GM12878 (cell line): Measurements from ENCODE around the gene DIAPH3. TPM values are rescaled to one million over a fixed set of nuclear protein-coding genes. Genes with fewer than 3 reads are reported as not detected.

ENCODE experiments used
- ATAC-seq: fragments of 200-7000 bp; cut with Tn5 transposase; 3 replicates; pipeline ENCODE4 v1.9.1; 2020; ENCODE audit warnings: mild to moderate bottlenecking, moderate library complexity
- BruUV-seq: library from RNA; stranded (reverse); fragments of 400-500 nt; replicated peaks from 2 replicates; lab custom pipeline; 2021; lab: Mats Ljungman, UMichigan
- CTCF ChIA-PET: fragments of 300-600 bp; sonication (Branson Sonifier 250); formaldehyde crosslinking; extraction: SDS; loops from one replicate; lab custom pipeline; 2021; ENCODE audit warnings: inconsistent platforms; lab: Yijun Ruan, JAX
- POLR2A ChIA-PET: fragments of 350-600 bp; formaldehyde crosslinking; extraction: SDS; loops from one replicate; lab custom pipeline; 2021; ENCODE audit warnings: inconsistent platforms; lab: Charles Lee
- RAD21 ChIA-PET: fragments of 300-600 bp; sonication (Branson Sonifier 250); formaldehyde crosslinking; loops from one replicate; lab custom pipeline; 2023; ENCODE audit warnings: antibody characterized with exemption; ENCODE audit not compliant: unreplicated experiment; lab: Charles Lee
- SMC1A ChIA-PET: fragments of 300-600 bp; sonication (Branson Sonifier 250); formaldehyde crosslinking; loops from one replicate; lab custom pipeline; 2023; ENCODE audit not compliant: unreplicated experiment, uncharacterized antibody; lab: Charles Lee
- DNase-seq: peaks from one replicate; pipeline ENCODE4 v3.0.0-alpha.2; 2011; ENCODE audit warnings: low read depth, low spot score
- FAIRE-seq: peaks from 3 replicates; lab custom pipeline; 2011; peaks lifted over from hg19 to GRCh38; lab: Jason Lieb, UNC
- H2AFZ ChIP-seq: 2 replicates; pipeline ENCODE4 v1.6.0; 2011; ENCODE audit warnings: low read depth, low read length, control low read depth; ENCODE audit not compliant: control insufficient read depth
- H3K27ac ChIP-seq: 2 replicates; pipeline ENCODE4 v1.5.1; 2011; ENCODE audit warnings: control low read depth; ENCODE audit not compliant: control insufficient read depth, insufficient read depth
- H3K27me3 ChIP-seq, 2 experiments: replicated peaks in 1 of 2; 2 replicates each; pipeline versions ENCODE4 v1.6.0 to v1.6.1; 2011; ENCODE audit warnings: low read length in 1 of 2; ENCODE audit not compliant: control insufficient read depth in 2 of 2, insufficient read depth in 2 of 2
- H3K36me3 ChIP-seq, 2 experiments: 2 replicates each; pipeline ENCODE4 v1.5.1; 2011; ENCODE audit warnings: low read length in 1 of 2; ENCODE audit not compliant: control insufficient read depth in 2 of 2, insufficient read depth in 2 of 2
- H3K4me1 ChIP-seq: 2 replicates; pipeline ENCODE4 v1.6.1; 2011; ENCODE audit warnings: mild to moderate bottlenecking, low read length, moderate library complexity, mixed read lengths; ENCODE audit not compliant: control insufficient read depth, insufficient read depth
- H3K4me2 ChIP-seq: 2 replicates; pipeline ENCODE4 v1.6.0; 2011; ENCODE audit warnings: control low read depth; ENCODE audit not compliant: control insufficient read depth, insufficient read depth
- H3K4me3 ChIP-seq: fragments of 200-600 bp; sonication (generic); 2 replicates; pipeline ENCODE4 v1.5.1; 2016
- H3K79me2 ChIP-seq: 2 replicates; pipeline ENCODE4 v1.6.0; 2011; ENCODE audit warnings: low read length; ENCODE audit not compliant: control insufficient read depth, insufficient read depth
- H3K9ac ChIP-seq: 2 replicates; pipeline ENCODE4 v1.8.0; 2011; ENCODE audit warnings: low read length, control low read depth, mixed read lengths; ENCODE audit not compliant: control insufficient read depth, insufficient read depth
- H3K9me3 ChIP-seq: replicated peaks from 3 replicates; pipeline ENCODE4 v1.5.1; 2011; ENCODE audit warnings: mild to moderate bottlenecking, low read length; ENCODE audit not compliant: control insufficient read depth, insufficient read depth
- H4K20me1 ChIP-seq: 2 replicates; pipeline ENCODE4 v1.6.0; 2011; ENCODE audit not compliant: control insufficient read depth, insufficient read depth
- ASH2L ChIP-seq: fragments of 300-600, 200-600 bp; sonication (generic); IDR thresholded peaks from 2 replicates; pipeline ENCODE4 v1.6.1; 2017; ENCODE audit warnings: low read depth, mild to moderate bottlenecking, borderline replicate concordance
- ATF7 ChIP-seq: fragments of 450-650 bp; IDR thresholded peaks from 2 replicates; pipeline ENCODE4 v1.6.1; 2016; ENCODE audit warnings: low read depth, mild to moderate bottlenecking
- CBFB ChIP-seq: IDR thresholded peaks from 2 replicates; pipeline ENCODE4 v1.6.1; 2016; ENCODE audit warnings: antibody characterized with exemption, low read depth
- DPF2 ChIP-seq: fragments of 450-650 bp; IDR thresholded peaks from 2 replicates; pipeline ENCODE4 v1.6.1; 2017; ENCODE audit warnings: mild to moderate bottlenecking
- ESRRA ChIP-seq: IDR thresholded peaks from 2 replicates; pipeline ENCODE4 v1.6.1; 2012; ENCODE audit warnings: mild to moderate bottlenecking, low read length, improper control_type of control experiment
- EZH2 ChIP-seq: IDR thresholded peaks from 2 replicates; pipeline ENCODE4 v1.6.1; 2012; ENCODE audit warnings: low read depth, mild to moderate bottlenecking, control low read depth, inconsistent platforms, low read length, borderline replicate concordance; ENCODE audit not compliant: control insufficient read depth
- GATAD2B ChIP-seq: fragments of 450-650 bp; conservative IDR thresholded peaks from 2 replicates; pipeline ENCODE4 v1.6.1; 2017; ENCODE audit warnings: low read depth, mild to moderate bottlenecking, moderate library complexity
- IKZF2 ChIP-seq, 2 experiments: fragments of 450-650 bp; IDR thresholded peaks; 2 replicates each; pipeline ENCODE4 v1.6.1; 2017; ENCODE audit warnings: mild to moderate bottlenecking in 2 of 2, moderate library complexity in 2 of 2
- IRF4 ChIP-seq: IDR thresholded peaks from 2 replicates; pipeline ENCODE4 v1.6.1; 2011; ENCODE audit warnings: low read depth, low read length
- KAT2A ChIP-seq: conservative IDR thresholded peaks from 2 replicates; pipeline ENCODE4 v1.6.1; 2011; ENCODE audit warnings: low read depth, low read length; ENCODE audit not compliant: control insufficient read depth
- MEF2B ChIP-seq: fragments of 450-650 bp; IDR thresholded peaks from 2 replicates; pipeline ENCODE4 v1.6.1; 2018; ENCODE audit warnings: mild to moderate bottlenecking, moderate library complexity; ENCODE audit not compliant: partially characterized antibody, poor library complexity, severe bottlenecking
- MTA2 ChIP-seq: fragments of 450-650 bp; IDR thresholded peaks from 2 replicates; pipeline ENCODE4 v1.6.1; 2016; ENCODE audit warnings: low read depth, mild to moderate bottlenecking, moderate library complexity
- NR2F1 ChIP-seq: fragments of 450-650 bp; conservative IDR thresholded peaks from 2 replicates; pipeline ENCODE4 v1.6.1; 2017; ENCODE audit warnings: mild to moderate bottlenecking
- SP1 ChIP-seq: IDR thresholded peaks from one replicate; pipeline ENCODE4 v1.6.1; 2011; ENCODE audit warnings: low read depth, low read length
- SUZ12 ChIP-seq: fragments of 200-600 bp; sonication (generic); IDR thresholded peaks from one replicate; pipeline ENCODE4 v1.6.1; 2018; ENCODE audit warnings: antibody characterized with exemption, mild to moderate bottlenecking; ENCODE audit not compliant: unreplicated experiment
- WGBS: methylation state at CpG from one replicate; pipeline ENCODE4 v1.1.6; 2016; ENCODE audit warnings: low lambda C conversion rate; ENCODE audit not compliant: insufficient replicate concordance, insufficient coverage; ENCODE audit errors: missing lambda C conversion rate; 5-methylcytosine and 5-hydroxymethylcytosine counted together
- in situ Hi-C: fragments of 300-500 bp; cut with MboI; formaldehyde crosslinking; loops from 9 replicates; pipeline ENCODE4 v1.14.3; 2018; ENCODE audit warnings: mixed read lengths
- intact Hi-C: fragments of 100-400 bp; cut with micrococcal nuclease; formaldehyde crosslinking; loops from one replicate; pipeline ENCODE4 v1.14.2; 2022; ENCODE audit not compliant: unreplicated experiment
- polyA plus RNA-seq, 11 experiments: library from polyadenylated mRNA; depleted of rRNA in 4 of 11; unstranded in 6 of 11; stranded (reverse) in 5 of 11; fragments of >200 nt; fragmentation: Nextera tagmentation in 4 of 11; fragmentation: Illumina TruSeq in 1 of 11; extraction: Ambion mirVana in 4 of 11; extraction: Trizol in 1 of 11; gene quantifications; 1 replicate in 1 of 11; 2 replicates in 10 of 11; pipeline versions ENCODE4 v1.2.1 to v1.2.3, GENCODE V29; 2011 to 2016; ENCODE audit warnings: inconsistent platforms in 2 of 11, missing spikeins in 2 of 11, low read depth in 1 of 11
- total RNA-seq, 4 experiments: library from RNA; depleted of rRNA in 3 of 4; stranded (reverse); fragments of >200 nt in 3 of 4; fragmentation: Illumina TruSeq in 1 of 4; extraction: Trizol in 1 of 4; gene quantifications; 2 replicates each; pipeline versions ENCODE4 v1.2.1 to v1.2.3, GENCODE V29; 2013 to 2021
- TF ChIP-seq, protein P1 (sequence below), 3 experiments: IDR thresholded peaks in 2 of 3; conservative IDR thresholded peaks in 1 of 3; 2 replicates each; pipeline ENCODE4 v1.5.1; 2011; ENCODE audit warnings: low read depth in 3 of 3, low read length in 3 of 3, mild to moderate bottlenecking in 3 of 3, control low read depth in 2 of 3, moderate library complexity in 2 of 3, inconsistent platforms in 1 of 3, mixed read lengths in 1 of 3; ENCODE audit not compliant: control insufficient read depth in 2 of 3, insufficient read depth in 1 of 3; ENCODE audit errors: extremely low read depth in 1 of 3
- TF ChIP-seq, protein P2 (sequence below): fragments of 450-650 bp; IDR thresholded peaks from 2 replicates; pipeline ENCODE4 v1.6.1; 2016; ENCODE audit warnings: mild to moderate bottlenecking
- TF ChIP-seq, protein P3 (sequence below): fragments of 450-650 bp; formaldehyde crosslinking; IDR thresholded peaks from 2 replicates; pipeline ENCODE4 v1.4.0; 2020; ENCODE audit warnings: mild to moderate bottlenecking, moderate library complexity

The DIAPH3 gene
- total and polyA plus RNA-seq, 10 of the 15 experiments (the other 5 are each of a cell fraction or from before 2014, with no cell fraction given) = 10.1 to 25.2 (median 15.4) TPM

DNA sequence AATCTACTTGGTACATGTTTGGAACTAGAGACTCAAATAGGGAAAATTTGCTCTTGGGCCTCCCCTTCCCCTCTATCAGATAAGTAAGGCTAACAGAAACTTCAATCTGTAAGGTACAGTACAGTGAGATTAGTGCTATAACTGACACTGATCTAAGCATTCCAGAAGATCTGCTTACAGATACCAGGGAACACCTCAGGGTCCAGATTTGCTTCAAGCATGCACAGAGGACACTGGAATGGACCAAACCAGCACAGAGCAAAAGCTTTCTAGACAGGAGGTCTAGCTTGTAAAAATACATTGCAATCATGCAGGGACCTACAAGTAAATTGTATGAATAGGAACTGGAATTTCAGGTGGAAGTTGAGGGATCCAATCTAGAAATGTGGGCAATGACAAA is 16.4 kb downstream of the DIAPH3 start (continued):
- TF ChIP-seq, protein P1, sequence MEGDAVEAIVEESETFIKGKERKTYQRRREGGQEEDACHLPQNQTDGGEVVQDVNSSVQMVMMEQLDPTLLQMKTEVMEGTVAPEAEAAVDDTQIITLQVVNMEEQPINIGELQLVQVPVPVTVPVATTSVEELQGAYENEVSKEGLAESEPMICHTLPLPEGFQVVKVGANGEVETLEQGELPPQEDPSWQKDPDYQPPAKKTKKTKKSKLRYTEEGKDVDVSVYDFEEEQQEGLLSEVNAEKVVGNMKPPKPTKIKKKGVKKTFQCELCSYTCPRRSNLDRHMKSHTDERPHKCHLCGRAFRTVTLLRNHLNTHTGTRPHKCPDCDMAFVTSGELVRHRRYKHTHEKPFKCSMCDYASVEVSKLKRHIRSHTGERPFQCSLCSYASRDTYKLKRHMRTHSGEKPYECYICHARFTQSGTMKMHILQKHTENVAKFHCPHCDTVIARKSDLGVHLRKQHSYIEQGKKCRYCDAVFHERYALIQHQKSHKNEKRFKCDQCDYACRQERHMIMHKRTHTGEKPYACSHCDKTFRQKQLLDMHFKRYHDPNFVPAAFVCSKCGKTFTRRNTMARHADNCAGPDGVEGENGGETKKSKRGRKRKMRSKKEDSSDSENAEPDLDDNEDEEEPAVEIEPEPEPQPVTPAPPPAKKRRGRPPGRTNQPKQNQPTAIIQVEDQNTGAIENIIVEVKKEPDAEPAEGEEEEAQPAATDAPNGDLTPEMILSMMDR (IDR thresholded peaks at IDR 0.05 in 2 of 3, conservative IDR thresholded peaks at IDR 0.05 in 1 of 3; ENCODE audit: control insufficient read depth in 2 of 3, extremely low read depth in 1 of 3, insufficient read depth in 1 of 3, low read depth in 3 of 3, low read length in 3 of 3) = no peak
- TF ChIP-seq CBFB = no peak
- no peak for TF ChIP-seq ASH2L
- TF ChIP-seq, protein P2, sequence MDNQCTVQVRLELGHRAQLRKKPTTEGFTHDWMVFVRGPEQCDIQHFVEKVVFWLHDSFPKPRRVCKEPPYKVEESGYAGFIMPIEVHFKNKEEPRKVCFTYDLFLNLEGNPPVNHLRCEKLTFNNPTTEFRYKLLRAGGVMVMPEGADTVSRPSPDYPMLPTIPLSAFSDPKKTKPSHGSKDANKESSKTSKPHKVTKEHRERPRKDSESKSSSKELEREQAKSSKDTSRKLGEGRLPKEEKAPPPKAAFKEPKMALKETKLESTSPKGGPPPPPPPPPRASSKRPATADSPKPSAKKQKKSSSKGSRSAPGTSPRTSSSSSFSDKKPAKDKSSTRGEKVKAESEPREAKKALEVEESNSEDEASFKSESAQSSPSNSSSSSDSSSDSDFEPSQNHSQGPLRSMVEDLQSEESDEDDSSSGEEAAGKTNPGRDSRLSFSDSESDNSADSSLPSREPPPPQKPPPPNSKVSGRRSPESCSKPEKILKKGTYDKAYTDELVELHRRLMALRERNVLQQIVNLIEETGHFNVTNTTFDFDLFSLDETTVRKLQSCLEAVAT = no peak
- TF ChIP-seq IKZF2 (IDR thresholded peaks at IDR 0.05) = no peak
- no peak for TF ChIP-seq IRF4

DNA sequence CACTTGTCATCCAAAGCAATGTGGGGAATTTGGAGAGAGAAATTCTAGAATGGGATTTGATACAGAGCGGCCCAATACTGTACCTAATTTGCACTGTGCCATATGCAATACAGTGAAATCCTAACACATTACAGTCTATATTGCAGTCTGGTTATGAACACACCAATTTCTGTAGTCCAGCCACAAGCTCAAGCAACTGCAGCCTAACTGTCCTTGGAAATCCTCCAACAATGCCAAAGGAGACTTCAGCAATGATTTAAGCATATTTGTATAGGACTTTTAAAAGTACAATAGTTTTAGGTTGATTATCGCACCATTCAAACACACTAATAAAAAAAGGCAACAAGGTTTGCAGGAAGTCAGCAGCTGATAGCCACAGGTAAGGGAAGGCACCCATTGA is 17.3 kb downstream of the DIAPH3 start:
- in situ Hi-C loops = no loop called here
- Histone ChIP-seq H3K27me3 (no peaks in the 10 kb centered on the region), H3K36me3 (no peaks in the 10 kb centered on the region), H4K20me1 (no peaks in the 10 kb centered on the region), H3K27ac (no peak overlapping the region), H3K9me3 (no peaks in the 10 kb centered on the region), H3K4me3 (no peak overlapping the region), H3K4me2 (no peak overlapping the region), H3K9ac (no peak overlapping the region), H3K4me1 (no peaks in the 10 kb centered on the region), H3K79me2 (peaks cover 9% of the 10 kb centered on the region), H2AFZ (no peak overlapping the region)
- WGBS = 95% methylated on average over 2 of the region's 2 CpGs
- BruUV-seq = no TSS peak
- intact Hi-C loops = no loop called here
- DNase-seq = no peak
- SMC1A ChIA-PET = interaction anchor here (1.3 to 2.4 kb wide), 3 partner anchors 12 to 34 kb away, joined by 3 to 10 read pairs (median 8); no protein-coding TSS in a partner anchor
- POLR2A ChIA-PET = no interaction called here
- FAIRE-seq = no peak
- RAD21 ChIA-PET = no interaction called here
- ATAC-seq = no peak
- CTCF ChIA-PET = interaction anchor here (0.8 kb wide), 1 partner anchor 17 kb away, joined by 3 read pairs; no protein-coding TSS in a partner anchor
- TF ChIP-seq DPF2 (no peak), ATF7 (no peak), MTA2 (no peak), EZH2 (no peak), MEF2B (no peak), GATAD2B (no peak), CBFB (no peak), ESRRA (no peak), NR2F1 (no peak), KAT2A (no peak), SUZ12 (no peak), SP1 (no peak)
- TF ChIP-seq, protein P3, sequence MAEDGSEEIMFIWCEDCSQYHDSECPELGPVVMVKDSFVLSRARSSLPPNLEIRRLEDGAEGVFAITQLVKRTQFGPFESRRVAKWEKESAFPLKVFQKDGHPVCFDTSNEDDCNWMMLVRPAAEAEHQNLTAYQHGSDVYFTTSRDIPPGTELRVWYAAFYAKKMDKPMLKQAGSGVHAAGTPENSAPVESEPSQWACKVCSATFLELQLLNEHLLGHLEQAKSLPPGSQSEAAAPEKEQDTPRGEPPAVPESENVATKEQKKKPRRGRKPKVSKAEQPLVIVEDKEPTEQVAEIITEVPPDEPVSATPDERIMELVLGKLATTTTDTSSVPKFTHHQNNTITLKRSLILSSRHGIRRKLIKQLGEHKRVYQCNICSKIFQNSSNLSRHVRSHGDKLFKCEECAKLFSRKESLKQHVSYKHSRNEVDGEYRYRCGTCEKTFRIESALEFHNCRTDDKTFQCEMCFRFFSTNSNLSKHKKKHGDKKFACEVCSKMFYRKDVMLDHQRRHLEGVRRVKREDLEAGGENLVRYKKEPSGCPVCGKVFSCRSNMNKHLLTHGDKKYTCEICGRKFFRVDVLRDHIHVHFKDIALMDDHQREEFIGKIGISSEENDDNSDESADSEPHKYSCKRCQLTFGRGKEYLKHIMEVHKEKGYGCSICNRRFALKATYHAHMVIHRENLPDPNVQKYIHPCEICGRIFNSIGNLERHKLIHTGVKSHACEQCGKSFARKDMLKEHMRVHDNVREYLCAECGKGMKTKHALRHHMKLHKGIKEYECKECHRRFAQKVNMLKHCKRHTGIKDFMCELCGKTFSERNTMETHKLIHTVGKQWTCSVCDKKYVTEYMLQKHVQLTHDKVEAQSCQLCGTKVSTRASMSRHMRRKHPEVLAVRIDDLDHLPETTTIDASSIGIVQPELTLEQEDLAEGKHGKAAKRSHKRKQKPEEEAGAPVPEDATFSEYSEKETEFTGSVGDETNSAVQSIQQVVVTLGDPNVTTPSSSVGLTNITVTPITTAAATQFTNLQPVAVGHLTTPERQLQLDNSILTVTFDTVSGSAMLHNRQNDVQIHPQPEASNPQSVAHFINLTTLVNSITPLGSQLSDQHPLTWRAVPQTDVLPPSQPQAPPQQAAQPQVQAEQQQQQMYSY (CRISPR knock-in tag) = no peak
